Right lobe of liver (tissue), 4 donors: ENCODE data around the gene ASTL.
A peak's percentile ranks its signal among the peaks of the same experiment; 100 is the strongest.

ENCODE experiments used
- POLR2A ChIP-seq: fragments of 450-650 bp; IDR thresholded peaks from one replicate; pipeline ENCODE4 v1.6.1; 2017; ENCODE audit warnings: antibody characterized with exemption, mild to moderate bottlenecking
- TF ChIP-seq, protein P1 (sequence below), 4 donors: fragments of 200-600 bp in 3 of 4; fragments of 450-650 bp in 1 of 4; IDR thresholded peaks; one replicate each; pipeline versions ENCODE4 v1.5.1 to v1.8.0; 2016 to 2022; ENCODE audit warnings: antibody characterized with exemption in 4 of 4, mild to moderate bottlenecking in 2 of 4
- donor health status: DM: no; HTN: no; CAD: no.
- donor health status: DM: no; HTN: no; CAD: no.
- donor health status: DM: no; HTN: yes; CAD: no.

DNA sequence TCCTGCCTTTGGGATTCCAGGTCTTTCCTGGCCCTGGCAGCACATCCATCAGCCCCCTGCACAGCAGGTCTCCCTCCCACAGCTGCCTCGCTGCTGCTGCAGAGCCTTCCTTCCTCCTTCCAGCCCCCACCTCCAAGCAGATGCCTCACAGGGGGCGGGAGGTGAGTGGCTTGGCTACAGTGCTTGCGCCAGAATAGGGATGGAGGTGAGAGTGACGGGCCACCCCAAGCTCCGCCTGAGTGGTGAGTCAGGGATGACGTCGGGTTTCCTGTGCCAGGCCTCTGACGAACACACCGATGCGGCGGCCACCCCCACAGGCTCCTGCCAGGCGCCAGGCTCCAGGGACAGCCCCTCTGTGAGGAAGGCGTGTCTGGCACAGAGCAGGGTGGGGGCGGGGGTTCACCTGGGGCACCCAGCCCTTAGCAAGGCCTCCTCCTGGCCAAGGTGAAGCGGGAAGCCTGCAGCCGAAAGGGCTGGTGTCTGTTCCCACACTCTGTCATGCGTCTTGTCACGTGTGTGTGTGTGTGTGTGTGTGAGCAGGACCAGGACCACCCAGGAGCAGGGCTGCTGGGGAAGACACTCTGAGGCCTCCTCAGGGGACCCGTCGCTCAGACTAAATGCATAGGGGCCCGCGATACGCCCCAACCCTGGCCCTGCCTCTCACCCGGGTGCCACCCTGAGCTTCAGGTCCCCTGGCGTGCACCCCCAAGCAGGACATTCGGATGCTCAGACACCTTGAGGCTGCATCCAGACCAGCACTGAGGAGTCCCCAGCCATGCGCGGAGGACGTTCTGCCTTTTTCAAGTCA, 10.3 kb upstream of the ASTL start:
- TF ChIP-seq, protein P1, sequence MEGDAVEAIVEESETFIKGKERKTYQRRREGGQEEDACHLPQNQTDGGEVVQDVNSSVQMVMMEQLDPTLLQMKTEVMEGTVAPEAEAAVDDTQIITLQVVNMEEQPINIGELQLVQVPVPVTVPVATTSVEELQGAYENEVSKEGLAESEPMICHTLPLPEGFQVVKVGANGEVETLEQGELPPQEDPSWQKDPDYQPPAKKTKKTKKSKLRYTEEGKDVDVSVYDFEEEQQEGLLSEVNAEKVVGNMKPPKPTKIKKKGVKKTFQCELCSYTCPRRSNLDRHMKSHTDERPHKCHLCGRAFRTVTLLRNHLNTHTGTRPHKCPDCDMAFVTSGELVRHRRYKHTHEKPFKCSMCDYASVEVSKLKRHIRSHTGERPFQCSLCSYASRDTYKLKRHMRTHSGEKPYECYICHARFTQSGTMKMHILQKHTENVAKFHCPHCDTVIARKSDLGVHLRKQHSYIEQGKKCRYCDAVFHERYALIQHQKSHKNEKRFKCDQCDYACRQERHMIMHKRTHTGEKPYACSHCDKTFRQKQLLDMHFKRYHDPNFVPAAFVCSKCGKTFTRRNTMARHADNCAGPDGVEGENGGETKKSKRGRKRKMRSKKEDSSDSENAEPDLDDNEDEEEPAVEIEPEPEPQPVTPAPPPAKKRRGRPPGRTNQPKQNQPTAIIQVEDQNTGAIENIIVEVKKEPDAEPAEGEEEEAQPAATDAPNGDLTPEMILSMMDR (IDR thresholded peaks at IDR 0.05), result no peak
- peak; percentile 43 for TF ChIP-seq POLR2A
